ENCODE results near the gene NHLRC2. TPM values are rescaled to one million over a fixed set of nuclear protein-coding genes. Genes with fewer than 3 reads are reported as not detected.

Gene NHLRC2
- total RNA-seq, result 30.4 TPM

GRCh38 chr10:113854013-113854760 is at the start of gene NHLRC2, which contains the start of gene DCLRE1A:
TSS of gene NHLRC2 (plus strand) at chr10:113854661. CDS start at chr10:113854873, 212 bp downstream.
TSS of gene DCLRE1A (minus strand) at chr10:113854082. CDS start at chr10:113853182, 900 bp downstream.

Small RNAs within 50 kb of the gene (small RNA-seq; reads per million reads assigned to genes)
- not detected for gene RF00560

Other genes with a start within 250 kb of the NHLRC2 start
- gene NRAP, start 190.6 kb upstream of the NHLRC2 start, total RNA-seq, result 0.23 TPM
- gene CASP7, start 174.7 kb upstream of the NHLRC2 start, total RNA-seq, result 3.9 TPM
- gene PLEKHS1, start 103.0 kb upstream of the NHLRC2 start, total RNA-seq, result not detected
- gene DCLRE1A, start 579 bp upstream of the NHLRC2 start, total RNA-seq, result 18.7 TPM
- gene ADRB1, start 189.2 kb downstream of the NHLRC2 start, total RNA-seq, result 7.6 TPM

Data from diencephalon (tissue), 1 donor.